ENCODE results near the gene ISOC2. TPM values are rescaled to one million over a fixed set of nuclear protein-coding genes. Genes with fewer than 3 reads are reported as not detected.

ISOC2 gene
- total RNA-seq, 1 donor from 2014 or later = 58.8 TPM

DNA sequence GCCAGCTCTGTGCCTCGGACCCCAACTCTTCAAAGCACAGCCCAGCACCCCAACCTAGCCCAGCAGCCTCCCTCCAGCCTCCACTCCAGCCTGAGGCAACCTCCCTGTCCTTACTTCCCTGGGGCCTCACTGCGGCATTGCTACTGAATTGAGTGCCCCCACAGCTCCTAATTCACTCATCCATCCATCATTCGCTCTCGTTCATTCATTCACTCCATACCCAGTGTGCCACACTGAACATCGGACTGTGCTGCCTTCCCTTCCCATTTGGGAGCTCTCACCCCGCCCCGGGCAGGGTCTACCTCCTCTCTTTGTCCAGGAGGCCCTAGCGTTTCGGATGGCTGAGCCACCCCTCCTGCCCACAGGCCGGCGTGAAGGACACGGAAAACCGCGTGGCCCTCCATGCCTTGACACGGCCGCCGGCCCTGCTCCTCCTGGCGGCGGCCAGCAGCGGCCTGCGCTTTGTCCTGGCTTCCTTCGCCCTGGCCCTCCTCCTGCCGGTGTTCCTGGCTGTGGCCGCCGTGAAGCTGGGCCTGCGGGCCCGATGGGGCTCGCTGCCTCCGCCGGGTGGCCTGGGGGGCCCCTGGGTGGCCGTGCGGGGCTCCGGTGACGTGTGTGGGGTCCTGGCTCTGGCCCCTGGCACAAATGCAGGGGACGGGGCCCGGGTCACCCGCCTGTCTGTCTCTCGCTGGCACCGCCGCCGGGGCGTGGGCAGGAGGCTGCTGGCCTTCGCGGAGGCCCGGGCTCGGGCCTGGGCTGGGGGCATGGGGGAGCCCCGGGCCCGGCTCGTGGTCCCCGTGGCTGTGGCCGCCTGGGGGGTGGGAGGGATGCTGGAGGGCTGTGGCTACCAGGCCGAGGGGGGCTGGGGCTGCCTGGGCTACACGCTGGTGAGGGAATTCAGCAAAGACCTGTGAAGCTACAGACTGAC lies 24.9 kb upstream of the ISOC2 start:
- Mint-ChIP-seq H3K9me3 (ENCODE audit: unreplicated experiment) (no peaks in the 10 kb centered on the region), H3K27ac (ENCODE audit: unreplicated experiment) (peak overlapping the region; percentile 98), H3K36me3 (ENCODE audit: low read depth, unreplicated experiment) (no peaks in the 10 kb centered on the region), H3K27me3 (ENCODE audit: low read depth, unreplicated experiment) (no peaks in the 10 kb centered on the region), H3K4me3 (ENCODE audit: unreplicated experiment) (peak overlapping the region; percentile 87), H3K4me1 (ENCODE audit: low read depth, unreplicated experiment) (peaks cover 14% of the 10 kb centered on the region)
- Histone ChIP-seq H3K4me3 (ENCODE audit: insufficient read depth, low read depth, low read length) (peak overlapping the region; percentile 71), H3K4me1 (ENCODE audit: insufficient read depth, low read length) (peaks cover 49% of the 10 kb centered on the region), H3K27ac (ENCODE audit: low read depth, low read length) (peak overlapping the region; percentile 91), H3K4me2 (ENCODE audit: low read length) (peak overlapping the region; percentile 96), H3K36me3 (ENCODE audit: insufficient read depth, low read length) (no peaks in the 10 kb centered on the region), H2AFZ (ENCODE audit: low read depth, low read length) (no peak overlapping the region), H3K27me3 (ENCODE audit: insufficient read depth, low read length) (no peaks in the 10 kb centered on the region), H3K79me2 (ENCODE audit: insufficient read depth, low read length) (peaks cover 22% of the 10 kb centered on the region), H4K20me1 (ENCODE audit: insufficient read depth, low read length) (no peaks in the 10 kb centered on the region), H3K9ac (ENCODE audit: low read length) (peak overlapping the region; percentile 82), H3K9me3 (ENCODE audit: insufficient read depth, low read depth, low read length) (no peaks in the 10 kb centered on the region)
- no peak for TF ChIP-seq EZH2 (IDR thresholded peaks at IDR 0.05; ENCODE audit: insufficient read depth, low read length)
- TF ChIP-seq CTCF (IDR thresholded peaks at IDR 0.05; ENCODE audit: insufficient read depth, low read depth, low read length) = no peak
- FAIRE-seq (no peak), DNase-seq (ENCODE audit: low read depth) (no peak)

GRCh38 chr19:55485439-55486011 lies 24.1 kb upstream of the ISOC2 start:
- Mint-ChIP-seq H3K27ac (ENCODE audit: unreplicated experiment) (peak overlapping the region; percentile 91), H3K27me3 (ENCODE audit: low read depth, unreplicated experiment) (no peaks in the 10 kb centered on the region), H3K9me3 (ENCODE audit: unreplicated experiment) (no peaks in the 10 kb centered on the region), H3K4me3 (ENCODE audit: unreplicated experiment) (peak overlapping the region; percentile 87), H3K36me3 (ENCODE audit: low read depth, unreplicated experiment) (peaks cover under 1% of the 10 kb centered on the region), H3K4me1 (ENCODE audit: low read depth, unreplicated experiment) (peaks cover 14% of the 10 kb centered on the region)
- Histone ChIP-seq H3K4me1 (ENCODE audit: insufficient read depth, low read length) (peaks cover 49% of the 10 kb centered on the region), H4K20me1 (ENCODE audit: insufficient read depth, low read length) (no peaks in the 10 kb centered on the region), H3K9me3 (ENCODE audit: insufficient read depth, low read depth, low read length) (no peaks in the 10 kb centered on the region), H3K4me2 (ENCODE audit: low read length) (peak overlapping the region; percentile 96), H3K27me3 (ENCODE audit: insufficient read depth, low read length) (no peaks in the 10 kb centered on the region), H2AFZ (ENCODE audit: low read depth, low read length) (no peak overlapping the region), H3K36me3 (ENCODE audit: insufficient read depth, low read length) (no peaks in the 10 kb centered on the region), H3K79me2 (ENCODE audit: insufficient read depth, low read length) (peaks cover 26% of the 10 kb centered on the region), H3K27ac (ENCODE audit: low read depth, low read length) (peak overlapping the region; percentile 91), H3K4me3 (ENCODE audit: insufficient read depth, low read depth, low read length) (peak overlapping the region; percentile 71), H3K9ac (ENCODE audit: low read length) (peak overlapping the region; percentile 82)
- TF ChIP-seq CTCF (IDR thresholded peaks at IDR 0.05; ENCODE audit: insufficient read depth, low read depth, low read length) = no peak
- DNase-seq (ENCODE audit: low read depth) (no peak), FAIRE-seq (no peak)

All from astrocyte (in vitro differentiated cells and primary cell).